GM18508 (cell line): ENCODE results near the gene DGKB.

Experiments
- ATAC-seq: cut with Tn5 transposase; IDR thresholded peaks from one replicate; pipeline ENCODE4 v1.9.1; 2021; ENCODE audit warnings: moderate number of reproducible peaks; ENCODE audit not compliant: insufficient read depth, unreplicated experiment

Gene DGKB

GRCh38 chr7:14868937-14869336 lies 33.6 kb downstream of the DGKB start:
- no peak for ATAC-seq

GRCh38 chr7:14861456-14861855 lies 41.1 kb downstream of the DGKB start:
- no peak for ATAC-seq

- no peak for ATAC-seq
Observed at GRCh38 chr7:14859267-14859666, 43.3 kb downstream of the DGKB start.

GRCh38 chr7:14858866-14859265 lies 43.7 kb downstream of the DGKB start:
- no peak for ATAC-seq

GRCh38 chr7:14858410-14858809 lies 44.1 kb downstream of the DGKB start:
- ATAC-seq: no peak

GRCh38 chr7:14855033-14855794 lies 47.3 kb downstream of the DGKB start:
- no peak for ATAC-seq

- no peak for ATAC-seq
Observed at GRCh38 chr7:14854471-14854870, 48.1 kb downstream of the DGKB start.

GRCh38 chr7:14851610-14852009 lies 50.9 kb downstream of the DGKB start:
- no peak for ATAC-seq

GRCh38 chr7:14850039-14850438 lies 52.5 kb downstream of the DGKB start:
- peak; percentile 65 for ATAC-seq

GRCh38 chr7:14846405-14846804 lies 56.1 kb downstream of the DGKB start:
- ATAC-seq: no peak

GRCh38 chr7:14843755-14844154 lies 58.8 kb downstream of the DGKB start:
- no peak for ATAC-seq

- ATAC-seq: no peak
Observed at GRCh38 chr7:14842523-14842922, 60.0 kb downstream of the DGKB start.

GRCh38 chr7:14841869-14842268 lies 60.7 kb downstream of the DGKB start:
- ATAC-seq: no peak

- ATAC-seq: no peak
Observed at GRCh38 chr7:14841086-14841485, 61.5 kb downstream of the DGKB start.

- ATAC-seq: no peak
Observed at GRCh38 chr7:14839307-14839706, 63.2 kb downstream of the DGKB start.

GRCh38 chr7:14837216-14837615 lies 65.3 kb downstream of the DGKB start:
- no peak for ATAC-seq

- no peak for ATAC-seq
Observed at GRCh38 chr7:14836571-14837189, 65.9 kb downstream of the DGKB start.

GRCh38 chr7:14836006-14836405 lies 66.5 kb downstream of the DGKB start:
- ATAC-seq: no peak

- ATAC-seq: no peak
Observed at GRCh38 chr7:14835384-14835783, 67.2 kb downstream of the DGKB start.

- ATAC-seq: no peak
Observed at GRCh38 chr7:14834883-14835282, 67.7 kb downstream of the DGKB start.

GRCh38 chr7:14834456-14834855 lies 68.1 kb downstream of the DGKB start:
- ATAC-seq: peak; percentile 51

GRCh38 chr7:14833707-14834106 lies 68.8 kb downstream of the DGKB start:
- no peak for ATAC-seq
